ENCODE measurements around the gene SH2D6.
"Not testable (repeated sequence)": the region's sequence is repeated elsewhere in the genome, so short reads cannot be mapped to it uniquely, and the experiment has no call there.

Gene SH2D6

DNA sequence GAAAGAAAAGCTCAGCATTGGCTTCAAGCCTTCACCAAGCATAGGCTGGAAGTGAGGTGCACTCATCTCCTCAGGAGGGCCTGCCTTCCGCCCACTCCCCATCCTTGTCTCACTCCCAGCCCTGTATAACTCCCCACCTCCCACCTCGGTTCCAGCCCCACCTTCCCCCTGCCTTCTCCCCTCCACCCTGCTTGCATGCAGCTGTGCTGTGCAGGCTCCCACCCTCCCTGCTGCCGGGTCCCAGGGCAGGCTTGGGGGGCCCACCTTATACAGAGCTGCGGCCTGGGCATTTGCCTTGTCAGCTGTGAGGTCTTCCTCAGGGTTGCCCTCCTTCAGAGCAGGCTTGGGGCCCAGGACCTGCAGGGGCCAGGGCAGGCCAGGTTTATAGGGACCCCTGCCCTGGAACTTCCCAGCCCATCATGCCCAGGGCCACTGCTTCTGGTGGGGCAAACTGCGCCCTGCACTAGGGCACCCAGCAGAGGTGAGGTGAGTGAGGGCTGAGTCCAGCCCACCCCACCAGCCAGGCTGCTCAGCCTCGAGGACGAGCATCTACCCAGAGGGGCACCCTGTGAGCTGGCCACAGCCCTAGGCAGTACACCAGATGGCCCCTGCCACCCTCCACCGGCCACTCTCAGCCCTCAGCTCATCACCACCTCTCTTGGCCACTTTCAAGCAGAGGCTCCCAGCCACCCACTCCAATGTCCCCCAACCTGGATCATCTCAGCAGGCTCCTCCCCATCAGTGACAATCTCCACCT is 19.9 kb upstream of the SH2D6 start:
- no peak for DNase-seq (ENCODE audit: low read depth)

DNA sequence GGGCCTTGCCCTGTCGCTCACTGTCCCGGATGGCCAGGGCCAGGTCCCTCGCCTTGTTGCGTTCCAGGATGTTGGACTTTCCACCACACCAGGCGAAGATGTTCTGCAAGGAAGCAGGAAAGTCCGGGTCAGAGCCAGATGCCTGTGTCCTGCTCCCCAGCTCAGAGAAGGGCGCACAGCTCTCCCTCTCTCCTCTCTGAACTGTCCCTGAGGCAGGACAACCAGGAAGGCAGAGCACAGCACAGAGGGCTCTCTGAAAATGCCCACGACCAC is 19.4 kb upstream of the SH2D6 start:
- no peak for DNase-seq (ENCODE audit: low read depth)

DNA sequence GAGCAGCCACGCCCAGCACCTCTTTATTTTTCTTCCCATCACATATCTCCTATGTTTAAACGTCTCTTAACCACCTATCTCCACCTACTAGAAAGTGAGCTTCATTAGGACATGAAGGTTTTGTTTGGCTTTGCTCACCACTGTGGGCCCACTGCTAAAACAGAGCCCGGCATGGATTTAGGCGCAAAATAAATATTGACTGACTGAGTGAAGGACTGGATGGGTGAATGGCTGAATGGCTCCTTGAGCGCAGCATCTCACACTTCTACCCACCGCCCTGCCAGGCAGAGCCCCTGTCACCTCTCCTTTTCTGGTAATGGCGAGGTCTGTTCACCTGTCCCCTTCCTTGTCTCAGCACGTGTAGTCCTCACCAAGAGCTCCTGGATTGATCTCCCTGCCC is 18.5 kb upstream of the SH2D6 start:
- DNase-seq (ENCODE audit: low read depth), result no peak

DNA sequence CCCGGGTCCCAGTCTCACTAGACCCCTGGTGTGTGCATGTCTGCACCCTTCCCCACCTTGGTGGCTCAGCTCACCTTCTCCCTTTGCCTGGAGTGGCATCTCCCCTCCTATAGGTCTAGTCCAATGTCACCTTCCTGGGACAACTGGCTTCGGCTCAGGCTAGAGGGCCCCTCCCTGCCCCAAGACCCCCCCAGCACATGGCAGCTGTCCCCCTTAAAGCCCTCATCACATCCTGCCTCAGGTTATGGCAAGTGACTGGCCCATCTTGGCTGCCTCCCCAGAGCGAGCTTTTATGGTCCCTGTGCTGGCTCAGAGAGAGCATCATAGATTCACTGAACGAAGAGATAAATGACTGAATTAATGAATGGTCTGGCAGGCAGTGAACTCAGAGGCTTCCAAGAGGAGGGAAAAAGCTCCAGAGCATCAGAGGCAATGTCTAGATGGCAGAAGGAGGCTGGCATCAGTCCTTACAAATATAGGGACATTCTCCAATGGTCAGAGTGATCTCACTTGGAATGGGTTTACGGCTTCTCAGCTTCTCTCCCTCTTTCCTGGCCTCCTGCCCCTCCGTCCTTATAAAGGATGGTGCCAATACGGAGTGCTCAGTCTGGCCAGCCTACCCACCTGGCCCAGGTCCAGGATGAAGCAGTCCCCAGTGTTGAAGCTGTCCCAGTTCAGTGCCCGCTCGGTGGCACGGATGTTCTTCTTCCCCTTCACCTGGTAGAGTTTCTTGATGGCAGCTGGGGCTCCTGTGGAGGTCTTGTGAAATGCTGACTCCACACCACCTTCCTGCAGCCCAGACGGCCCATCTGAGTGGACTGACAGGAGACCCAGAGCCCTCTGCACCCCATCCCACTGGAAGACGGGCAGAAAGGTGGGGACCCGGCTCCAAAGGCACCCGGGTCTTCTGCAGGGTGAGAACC is 17.7 kb upstream of the SH2D6 start:
- no peak for DNase-seq (ENCODE audit: low read depth)

DNA sequence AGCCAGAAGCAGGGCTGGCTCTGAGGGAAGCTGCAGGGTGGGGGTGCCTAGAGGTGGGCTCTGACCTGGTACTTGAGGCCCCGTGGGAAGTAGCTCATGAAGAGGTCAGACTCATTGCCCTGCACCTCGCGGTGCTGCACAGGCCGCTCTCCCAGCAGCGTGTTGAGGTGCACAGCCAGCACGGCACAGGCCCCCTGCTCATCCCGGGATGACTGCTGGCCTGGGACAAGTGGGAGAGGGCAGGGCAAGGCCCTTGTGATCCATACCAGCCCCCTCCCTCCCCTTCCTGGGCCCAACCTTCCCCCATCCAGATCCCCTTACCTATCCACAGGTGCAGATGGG is 17.1 kb upstream of the SH2D6 start:
- DNase-seq (ENCODE audit: low read depth), result no peak

DNA sequence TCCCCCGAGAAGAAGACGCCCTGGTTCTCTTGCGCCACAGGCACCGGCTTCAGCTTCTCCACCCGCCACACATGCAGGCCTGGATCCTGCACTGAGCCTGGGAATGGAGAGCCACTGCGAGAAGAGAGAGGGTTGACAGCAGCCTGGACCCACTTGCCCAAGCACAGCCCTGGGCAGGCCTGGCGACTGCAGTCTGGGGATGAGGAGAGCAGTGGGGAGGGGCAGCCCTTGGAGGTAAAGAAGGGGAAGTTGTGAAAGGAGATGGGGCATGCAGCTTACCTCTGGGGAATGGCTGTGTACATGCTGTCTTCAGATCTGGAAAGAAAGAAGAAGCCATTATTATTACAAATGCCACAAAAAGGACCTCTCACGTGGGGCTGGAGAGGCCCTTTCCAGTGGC is 16.7 kb upstream of the SH2D6 start:
- DNase-seq (ENCODE audit: low read depth), result no peak

DNA sequence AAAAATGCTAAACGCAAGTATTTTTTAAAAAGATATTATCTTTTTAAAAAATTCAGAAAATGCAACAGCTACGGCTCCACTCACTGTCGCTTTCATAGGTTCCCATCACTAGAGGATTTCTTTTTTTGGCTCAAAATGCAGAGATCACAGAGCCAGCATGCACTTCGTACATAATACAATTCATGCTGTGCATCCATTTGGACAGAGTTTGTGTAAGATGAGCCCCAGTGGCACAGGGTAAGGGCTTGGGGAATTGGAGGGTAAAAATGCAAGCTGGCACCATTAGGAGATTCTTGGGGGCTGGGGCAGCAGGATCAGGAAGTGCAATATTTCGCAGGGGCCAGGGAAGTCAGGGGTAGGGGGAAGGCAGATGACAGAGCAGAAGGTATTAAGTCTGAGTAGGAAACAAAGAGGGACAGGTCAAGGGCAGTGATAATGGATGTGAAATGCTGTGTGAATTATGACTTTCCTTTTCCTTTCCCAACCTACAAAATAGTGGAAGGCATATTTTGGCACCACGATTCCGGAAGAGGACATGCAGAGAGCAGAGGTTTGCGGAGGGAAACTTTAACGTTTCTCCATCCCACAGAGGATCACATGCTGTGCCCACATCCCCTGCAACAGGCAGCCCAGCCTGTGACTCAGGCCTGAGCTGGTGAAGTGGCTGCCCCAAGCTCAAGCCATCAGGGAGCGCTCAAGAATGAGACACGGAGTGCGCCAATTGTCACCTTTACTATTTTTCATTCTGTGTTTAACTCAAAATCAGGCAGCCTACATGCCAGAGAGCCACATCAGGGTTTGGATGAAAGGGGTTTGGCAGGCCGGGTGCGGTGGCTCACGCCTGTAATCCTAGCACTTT is 13.1 kb upstream of the SH2D6 start:
- peak; percentile 56 for DNase-seq (ENCODE audit: low read depth)

DNA sequence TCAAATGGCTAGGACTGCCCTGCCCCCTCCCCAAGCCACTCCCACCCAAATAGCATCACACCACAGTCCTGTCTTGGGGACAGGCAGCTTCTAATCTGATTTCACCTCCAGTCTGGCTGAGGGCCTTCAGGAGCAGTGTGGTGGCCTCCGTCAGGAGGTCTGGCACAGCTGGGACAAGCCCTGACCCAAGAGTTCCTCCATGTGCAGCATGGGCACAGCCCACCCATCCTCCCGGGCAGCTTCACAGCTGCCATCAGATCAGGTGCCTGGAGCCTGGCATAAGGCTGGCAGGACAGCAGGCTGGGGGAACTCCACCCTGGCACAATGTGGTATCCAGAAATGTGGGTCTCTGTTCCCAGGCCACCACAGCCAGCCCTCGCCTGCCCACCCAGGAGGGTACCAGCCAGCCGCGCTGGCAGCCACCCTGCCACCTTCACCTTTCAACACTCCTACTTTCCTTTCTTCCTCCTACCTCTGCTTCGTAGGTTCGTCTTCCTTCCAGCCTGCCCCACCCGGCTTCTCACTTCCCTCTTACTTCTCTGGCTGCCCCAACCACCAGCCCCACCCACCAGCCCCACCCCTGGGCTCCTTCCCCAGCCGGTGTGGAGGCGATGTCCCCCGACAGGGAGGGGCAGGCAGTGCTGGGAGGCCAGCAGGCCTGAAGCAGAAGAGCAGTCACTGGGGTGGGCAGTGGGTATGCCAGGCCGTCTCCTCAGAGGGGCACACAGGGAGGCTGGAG is 8.5 kb upstream of the SH2D6 start, which contains the start of gene CAPG:
CAPG (minus strand) TSS at position 522 of the 739 bp plus-strand sequence. CDS start 8,221 bp downstream, outside the sequence.
- DNase-seq (ENCODE audit: low read depth), result no peak

DNA sequence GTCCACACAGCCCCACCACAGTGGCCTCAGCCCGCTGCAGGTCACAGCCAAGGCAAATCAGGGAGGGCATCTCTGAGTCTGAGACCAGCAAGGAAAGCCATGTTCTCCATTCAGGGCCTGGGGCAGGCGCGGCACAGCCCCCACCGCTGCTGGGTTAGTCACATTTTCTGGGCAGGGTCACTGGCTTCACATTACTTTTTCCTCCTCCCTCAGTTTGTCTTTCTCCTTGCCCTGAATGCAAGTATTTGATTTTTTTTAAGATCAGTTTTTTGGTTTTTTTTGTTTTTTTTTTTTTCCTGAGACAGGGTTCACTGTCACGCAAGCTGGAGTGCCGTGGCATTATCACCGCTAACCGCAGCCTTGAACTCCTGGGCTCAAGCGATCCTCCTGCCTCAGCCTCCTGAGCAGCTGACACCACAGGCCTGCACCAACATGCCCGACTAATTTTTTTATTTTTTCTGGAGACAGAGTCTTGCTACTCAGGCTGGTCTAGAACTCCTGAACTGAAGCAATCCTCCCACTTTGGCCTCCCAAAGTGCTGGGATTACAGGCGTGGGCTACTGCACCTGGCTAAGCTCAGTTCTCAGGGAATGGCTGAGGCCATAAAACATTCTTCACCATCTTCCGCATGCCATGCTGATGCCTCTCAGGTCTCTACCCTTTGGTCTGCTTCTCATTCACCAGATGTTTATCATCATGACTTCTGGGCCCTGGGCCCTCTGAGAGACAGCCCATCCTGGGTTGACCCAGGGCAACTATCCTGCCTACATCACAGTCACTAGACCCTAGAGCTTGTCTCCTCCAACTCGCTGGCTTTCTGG is 7.7 kb upstream of the SH2D6 start:
- no peak for DNase-seq (ENCODE audit: low read depth)

DNA sequence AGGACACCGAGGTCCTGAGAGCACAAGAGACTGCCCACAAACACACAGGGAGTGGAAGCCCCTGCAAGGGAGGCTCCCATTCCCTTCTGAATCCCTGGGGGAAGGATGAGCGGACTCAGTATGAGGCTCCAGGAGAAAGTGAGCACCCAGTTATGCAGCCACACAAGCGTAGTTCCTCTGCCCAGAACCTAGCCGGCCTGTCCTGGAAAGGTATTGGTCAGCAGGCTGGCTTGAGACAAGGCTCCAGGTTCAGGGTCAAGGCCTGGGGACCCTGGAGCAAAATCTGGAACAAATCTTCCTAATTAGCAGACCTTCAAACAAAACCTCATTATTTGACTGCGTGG is 7.1 kb upstream of the SH2D6 start:
- no peak for DNase-seq (ENCODE audit: low read depth)

DNA sequence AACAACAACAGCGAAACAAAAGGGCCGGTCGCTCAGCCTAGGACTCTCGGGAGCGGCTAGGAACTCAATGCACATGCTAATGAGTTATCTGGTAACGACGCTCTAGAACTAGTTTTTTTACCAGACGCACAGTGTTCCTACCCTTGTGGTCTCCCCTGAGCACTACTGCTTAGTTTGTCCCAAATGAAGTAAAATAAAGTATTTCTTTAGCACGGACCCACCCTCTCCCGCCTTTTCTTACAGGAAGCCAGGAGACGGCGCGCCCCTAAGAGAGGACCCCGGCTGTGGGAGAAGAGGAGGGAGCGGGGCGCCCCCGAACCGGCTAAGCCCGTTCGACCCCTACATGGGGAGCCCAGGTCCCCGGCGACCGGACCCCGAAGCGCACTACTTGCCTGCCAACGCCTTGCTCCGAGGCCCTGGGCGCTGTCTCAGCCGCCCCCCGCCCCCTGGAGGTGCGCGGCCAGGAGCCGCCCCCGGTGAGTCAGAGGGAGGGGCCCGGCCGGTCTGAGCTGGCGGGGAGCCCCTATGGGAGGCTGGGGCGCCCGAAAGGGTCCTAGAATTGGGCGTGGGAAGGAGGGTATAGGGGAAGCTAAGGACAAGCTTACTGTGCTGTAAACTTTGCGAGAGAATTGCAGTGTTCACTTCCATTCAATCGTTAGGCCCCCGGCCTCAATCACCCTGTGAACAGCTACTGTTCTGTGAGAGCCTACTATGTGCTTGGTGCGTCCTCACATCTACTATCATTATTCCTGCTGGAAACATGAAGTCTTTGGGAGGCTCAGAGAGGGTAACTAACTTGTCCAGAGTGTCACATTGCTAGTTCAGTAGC is 4.7 kb upstream of the SH2D6 start:
- peak; percentile 29 for DNase-seq (ENCODE audit: low read depth)

DNA sequence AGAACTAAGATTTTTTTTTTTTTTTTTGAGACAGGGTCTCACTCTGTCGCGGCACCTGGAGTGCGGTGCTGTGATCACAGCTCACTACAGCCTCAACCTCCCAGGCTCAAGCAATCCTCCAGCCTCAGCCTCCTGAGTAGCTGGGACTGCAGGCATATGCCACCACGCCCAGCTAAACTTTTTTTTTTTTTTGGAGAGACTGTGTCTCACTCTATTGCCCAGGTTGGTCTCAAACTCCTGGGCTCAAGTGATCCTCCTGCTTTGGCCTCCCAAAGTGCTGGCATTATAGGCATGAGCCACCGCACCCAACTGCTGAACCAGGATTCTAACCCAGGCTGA is 4.1 kb upstream of the SH2D6 start:
- not testable (repeated sequence) for DNase-seq (ENCODE audit: low read depth)

DNA sequence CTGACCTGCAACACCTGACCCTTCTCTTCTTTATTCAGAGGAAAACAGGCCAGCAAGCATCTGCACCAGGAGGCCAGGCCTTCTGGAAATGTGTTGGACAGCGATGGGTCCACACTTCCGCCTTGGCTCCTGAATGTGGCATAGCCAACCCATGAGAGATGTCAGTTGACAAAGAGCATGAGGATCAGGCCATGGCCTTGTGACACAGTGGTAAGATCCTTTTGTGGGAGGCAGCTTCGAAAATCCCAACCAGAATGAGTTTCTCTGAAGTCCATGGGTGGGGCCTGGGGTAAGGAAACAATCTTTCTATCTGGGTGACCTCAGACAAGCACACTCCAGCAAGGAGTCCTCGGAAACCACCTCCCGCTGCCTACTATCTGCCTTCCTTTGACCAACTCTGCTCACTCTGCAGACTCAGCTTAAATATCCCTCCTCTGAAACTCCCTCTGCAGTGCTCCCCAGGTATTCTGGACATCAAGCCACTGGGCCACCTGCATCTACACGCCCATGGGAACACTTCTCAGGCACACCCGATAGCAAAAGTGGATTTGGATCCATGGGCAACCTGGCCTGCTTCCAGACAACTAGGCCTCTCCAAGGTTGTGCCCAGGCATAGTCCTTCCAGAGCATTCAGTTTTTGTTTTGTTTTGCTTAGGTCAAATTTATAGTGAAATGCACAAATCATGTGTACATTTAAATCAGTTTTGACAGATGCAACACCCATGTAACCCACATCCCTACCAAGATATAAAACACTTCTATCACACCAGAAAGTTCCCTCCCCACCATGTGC is 3.6 kb upstream of the SH2D6 start:
- DNase-seq (ENCODE audit: low read depth), result no peak

DNA sequence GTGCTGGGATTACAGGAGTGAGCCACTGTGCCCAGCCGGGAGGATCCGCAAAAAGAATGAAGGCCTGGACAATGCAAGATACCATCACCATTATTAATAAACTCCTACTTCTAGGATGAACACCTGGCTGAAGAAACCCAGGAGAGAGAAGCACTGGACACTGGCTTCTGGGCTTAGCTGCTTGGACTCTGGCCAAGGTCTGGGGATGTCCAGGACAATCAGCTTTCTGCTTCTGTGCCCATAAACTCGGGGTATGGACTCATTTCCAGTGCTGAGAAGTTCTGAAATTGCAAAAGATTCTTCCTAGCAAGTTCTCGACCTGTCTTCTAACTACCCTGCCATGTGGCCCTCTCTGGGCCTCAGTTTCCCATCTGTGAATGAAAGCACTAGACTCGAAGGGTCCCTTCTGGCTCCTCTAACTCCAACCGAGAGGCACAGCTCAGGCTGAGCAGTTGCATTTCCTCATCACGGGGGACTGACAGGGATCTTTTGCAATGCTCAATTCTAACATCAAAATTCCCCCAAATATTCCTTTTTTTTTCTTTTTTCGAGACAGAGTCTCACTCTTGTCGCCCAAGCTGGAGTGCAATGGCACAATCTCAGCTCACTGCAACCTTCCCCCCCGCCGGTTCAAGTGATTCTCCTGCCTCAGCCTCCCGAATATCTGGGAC is 2.4 kb upstream of the SH2D6 start:
- no peak for DNase-seq (ENCODE audit: low read depth)

DNA sequence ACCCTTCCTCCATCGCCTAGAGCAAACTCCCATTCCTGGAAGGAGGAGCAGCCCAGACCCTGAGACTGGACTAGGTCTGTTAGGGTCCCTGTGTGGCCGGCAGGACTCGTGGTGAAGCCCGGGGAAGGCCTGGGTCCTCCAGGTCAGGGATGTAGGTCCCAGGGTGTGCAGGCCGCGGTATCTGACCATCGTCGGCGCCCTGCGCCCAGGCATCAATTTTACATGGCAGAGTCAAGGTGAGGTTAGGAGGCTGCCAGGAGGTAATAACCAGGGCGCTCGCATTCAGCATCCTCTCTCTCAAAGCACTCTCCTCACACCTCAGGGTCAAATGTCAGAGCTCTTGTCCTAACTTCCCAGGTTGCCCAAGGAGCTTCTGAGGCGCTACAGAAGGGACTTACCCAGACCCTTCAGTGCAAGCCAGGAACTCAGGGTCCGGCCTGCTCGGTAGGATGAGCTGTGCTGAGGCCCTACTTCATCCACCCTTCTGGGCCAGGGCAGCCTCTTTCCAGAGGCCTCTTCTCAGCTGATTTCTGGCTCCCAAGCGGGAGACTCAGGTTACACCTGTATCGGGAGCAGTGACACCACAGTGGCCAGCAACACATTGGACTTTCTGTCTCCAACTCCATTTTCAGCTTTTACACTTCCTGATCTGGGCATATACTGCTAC is 628 bp downstream of the SH2D6 start:
- no peak for DNase-seq (ENCODE audit: low read depth)

DNA sequence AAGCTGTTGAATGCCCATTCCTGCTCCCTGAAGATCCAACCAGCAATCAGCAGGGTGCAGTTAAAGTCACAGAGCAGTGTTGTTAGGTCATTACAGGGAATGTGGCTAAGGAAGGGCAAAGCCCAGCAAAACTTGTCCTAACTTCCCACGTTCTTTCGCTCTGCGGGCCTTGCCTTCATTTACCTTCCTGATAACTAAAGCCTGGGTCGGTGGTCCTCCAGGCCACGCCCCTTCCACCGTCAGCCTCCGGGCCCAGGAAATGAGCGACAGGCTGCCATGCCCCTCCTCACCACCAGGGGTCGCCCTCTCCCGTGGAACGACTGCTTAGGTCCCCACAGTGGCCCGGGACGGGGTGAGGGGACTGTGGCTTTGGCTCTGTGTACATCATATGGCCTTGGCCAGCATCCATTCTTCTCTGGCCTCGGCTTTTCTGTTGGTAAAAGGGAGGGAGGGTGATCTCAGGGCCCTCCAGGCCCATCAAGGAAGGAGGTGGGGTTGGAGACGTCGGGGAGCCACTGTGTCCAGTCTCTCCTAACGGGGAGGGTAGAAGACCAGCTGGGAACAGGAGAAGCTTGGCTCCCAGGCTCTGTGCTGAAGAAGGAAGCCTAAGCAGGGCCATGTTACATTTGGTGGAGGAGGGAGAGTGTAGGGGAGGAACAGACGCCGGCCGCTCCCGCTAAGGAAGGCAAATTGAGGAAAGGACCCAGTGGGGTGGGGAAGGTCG is 2.2 kb downstream of the SH2D6 start:
- peak; percentile 90 for DNase-seq (ENCODE audit: low read depth)

DNA sequence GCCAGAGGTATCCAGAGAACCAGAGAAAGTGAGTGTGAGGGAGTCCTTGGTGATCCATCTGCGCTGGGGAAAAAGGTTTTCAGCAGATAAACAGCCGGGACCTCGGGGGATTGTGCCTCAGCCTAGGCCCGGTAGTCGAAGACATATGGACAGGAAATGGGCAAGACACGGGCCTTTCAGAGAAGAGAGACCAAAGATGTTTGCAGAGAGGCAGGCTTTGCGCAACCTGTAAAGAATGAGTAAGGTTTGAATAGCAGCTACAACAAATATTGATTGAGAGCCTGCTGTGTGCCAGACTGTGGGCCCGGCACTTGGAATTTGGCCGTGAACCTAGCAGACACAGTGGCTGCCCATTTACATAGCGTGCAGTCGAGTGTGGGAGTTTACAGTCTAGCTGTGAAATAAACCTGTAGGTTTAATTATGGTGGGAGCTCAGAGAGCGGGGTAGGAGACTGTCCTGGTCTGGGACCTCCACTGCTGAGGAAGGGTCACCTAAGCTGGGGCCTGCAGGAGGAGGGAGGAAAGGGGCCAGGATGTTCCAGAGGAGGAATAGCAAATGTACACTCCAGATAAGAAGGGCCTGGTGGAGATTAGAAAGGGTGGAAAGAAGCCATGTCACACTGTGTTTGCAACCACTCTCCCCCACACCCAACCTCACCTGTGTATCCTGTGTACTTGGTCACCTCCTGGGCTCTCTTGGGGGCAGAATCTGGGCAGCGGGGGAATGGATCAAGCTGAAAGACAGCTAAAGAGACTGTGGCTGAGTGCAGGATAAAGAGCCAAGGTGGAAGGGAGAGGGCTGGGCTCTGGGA is 3.0 kb downstream of the SH2D6 start:
- DNase-seq (ENCODE audit: low read depth), result no peak

Measured in activated gamma-delta T cell treated with anti-CD3 and anti-CD28 coated beads, Interleukin-2, amount 50 U/mL, for 16 hours (primary cell).